ENCODE measurements around the gene ABI3.

DNA sequence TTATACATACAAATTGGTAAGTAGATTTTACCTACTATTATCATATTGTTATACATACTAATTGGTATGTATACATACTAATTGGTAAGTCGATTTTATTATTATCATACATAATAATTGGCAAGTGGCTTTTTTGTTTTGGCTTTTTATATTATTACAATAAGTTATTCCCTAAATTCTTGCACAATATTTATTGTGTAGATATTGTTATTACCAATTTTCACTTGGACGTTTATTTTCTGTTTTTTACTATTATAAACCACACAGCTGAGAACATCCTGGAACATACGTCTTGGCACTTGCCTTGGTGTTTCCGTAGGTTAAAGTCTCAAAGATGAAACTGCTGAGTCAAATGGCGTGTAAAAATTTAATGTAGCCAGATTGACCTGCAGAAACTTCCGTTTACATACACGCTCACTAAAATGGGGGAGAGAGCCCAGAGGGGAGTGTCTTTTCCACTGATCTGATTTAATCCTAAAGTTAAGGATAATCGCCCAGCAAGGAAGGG lies 19.0 kb upstream of the ABI3 start:
- TF ChIP-seq, protein P1, sequence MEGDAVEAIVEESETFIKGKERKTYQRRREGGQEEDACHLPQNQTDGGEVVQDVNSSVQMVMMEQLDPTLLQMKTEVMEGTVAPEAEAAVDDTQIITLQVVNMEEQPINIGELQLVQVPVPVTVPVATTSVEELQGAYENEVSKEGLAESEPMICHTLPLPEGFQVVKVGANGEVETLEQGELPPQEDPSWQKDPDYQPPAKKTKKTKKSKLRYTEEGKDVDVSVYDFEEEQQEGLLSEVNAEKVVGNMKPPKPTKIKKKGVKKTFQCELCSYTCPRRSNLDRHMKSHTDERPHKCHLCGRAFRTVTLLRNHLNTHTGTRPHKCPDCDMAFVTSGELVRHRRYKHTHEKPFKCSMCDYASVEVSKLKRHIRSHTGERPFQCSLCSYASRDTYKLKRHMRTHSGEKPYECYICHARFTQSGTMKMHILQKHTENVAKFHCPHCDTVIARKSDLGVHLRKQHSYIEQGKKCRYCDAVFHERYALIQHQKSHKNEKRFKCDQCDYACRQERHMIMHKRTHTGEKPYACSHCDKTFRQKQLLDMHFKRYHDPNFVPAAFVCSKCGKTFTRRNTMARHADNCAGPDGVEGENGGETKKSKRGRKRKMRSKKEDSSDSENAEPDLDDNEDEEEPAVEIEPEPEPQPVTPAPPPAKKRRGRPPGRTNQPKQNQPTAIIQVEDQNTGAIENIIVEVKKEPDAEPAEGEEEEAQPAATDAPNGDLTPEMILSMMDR (conservative IDR thresholded peaks at IDR 0.05): no peak
- TF ChIP-seq EZH2 (IDR thresholded peaks at IDR 0.05; ENCODE audit: low read depth): no peak

All from PC-9 (cell line).